Stimulated activated CD4-positive, alpha-beta T cell treated with anti-CD3 and anti-CD28 coated beads, TNF-alpha, amount 100 ng/mL, for 24 hours (primary cell): ENCODE data around the gene ARL14EP.

ENCODE experiments used
- DNase-seq, 3 experiments: peaks; one replicate each; pipeline ENCODE4 v3.0.0-alpha.2; 2020; ENCODE audit warnings: low read depth in 3 of 3

Gene ARL14EP

GRCh38 chr11:30380846-30381245 lies 57.9 kb downstream of the ARL14EP start:
- no peak for DNase-seq

GRCh38 chr11:30381879-30382278 lies 59.0 kb downstream of the ARL14EP start:
- no peak for DNase-seq
